H9 (cell line): ENCODE data around the gene BTN3A1. TPM values are rescaled to one million over a fixed set of nuclear protein-coding genes. Genes with fewer than 3 reads are reported as not detected.

Experiments used
- DNase-seq: peaks from one replicate; pipeline ENCODE4 v3.0.0-alpha.2; 2017
- H2AFZ ChIP-seq: one replicate; pipeline ENCODE4 v1.6.1; 2013; ENCODE audit warnings: mild to moderate bottlenecking, low read length, control low read depth, moderate library complexity
- H2AK5ac ChIP-seq: 2 replicates; pipeline ENCODE4 v1.6.1; 2013; ENCODE audit warnings: low read length, control low read depth, mixed read lengths; ENCODE audit not compliant: insufficient read length
- H2BK120ac ChIP-seq: one replicate; pipeline ENCODE4 v1.6.1; 2013; ENCODE audit warnings: low read depth, mild to moderate bottlenecking, low read length, control low read depth, inconsistent platforms; ENCODE audit not compliant: poor library complexity, severe bottlenecking
- H2BK12ac ChIP-seq: 2 replicates; pipeline ENCODE4 v1.6.1; 2013; ENCODE audit warnings: low read length, control low read depth, mixed read lengths, low read depth; ENCODE audit not compliant: insufficient read length
- H2BK15ac ChIP-seq: 2 replicates; pipeline ENCODE4 v1.6.1; 2013; ENCODE audit warnings: low read depth, low read length, control low read depth
- H2BK20ac ChIP-seq: one replicate; pipeline ENCODE4 v1.6.1; 2013; ENCODE audit warnings: low read depth, mild to moderate bottlenecking, low read length, control low read depth, inconsistent platforms; ENCODE audit not compliant: poor library complexity, severe bottlenecking
- H2BK5ac ChIP-seq: 2 replicates; pipeline ENCODE4 v1.6.1; 2013; ENCODE audit warnings: low read length, control low read depth, mixed read lengths; ENCODE audit not compliant: insufficient read length
- H3K14ac ChIP-seq: 2 replicates; pipeline ENCODE4 v1.6.1; 2013; ENCODE audit warnings: low read length, control low read depth; ENCODE audit not compliant: insufficient read depth
- H3K18ac ChIP-seq: 2 replicates; pipeline ENCODE4 v1.6.1; 2013; ENCODE audit warnings: low read depth, mild to moderate bottlenecking, mixed read lengths, low read length, control low read depth; ENCODE audit not compliant: insufficient read length
- H3K23ac ChIP-seq: 2 replicates; pipeline ENCODE4 v1.6.1; 2013; ENCODE audit warnings: low read length, control low read depth, mixed read lengths, low read depth; ENCODE audit not compliant: insufficient read length
- H3K23me2 ChIP-seq: 2 replicates; pipeline ENCODE4 v1.6.1; 2013; ENCODE audit warnings: low read depth, mild to moderate bottlenecking, mixed read lengths, low read length, control low read depth; ENCODE audit not compliant: insufficient read length, poor library complexity, severe bottlenecking
- H3K27ac ChIP-seq: 2 replicates; pipeline ENCODE4 v1.5.1; 2013; ENCODE audit warnings: low read length, control low read depth, mixed read lengths, low read depth; ENCODE audit not compliant: insufficient read length
- H3K27me3 ChIP-seq: 2 replicates; pipeline ENCODE4 v1.6.1; 2013; ENCODE audit warnings: low read length, control low read depth, inconsistent platforms; ENCODE audit not compliant: insufficient read depth
- H3K4ac ChIP-seq: 2 replicates; pipeline ENCODE4 v1.6.1; 2013; ENCODE audit warnings: low read depth, mild to moderate bottlenecking, control low read depth, inconsistent platforms, low read length, moderate library complexity
- H3K4me1 ChIP-seq: 2 replicates; pipeline ENCODE4 v1.6.1; 2013; ENCODE audit warnings: low read length, control low read depth, inconsistent platforms; ENCODE audit not compliant: insufficient read depth
- H3K4me2 ChIP-seq: 2 replicates; pipeline ENCODE4 v1.6.1; 2013; ENCODE audit warnings: low read length, control low read depth, mixed read lengths; ENCODE audit not compliant: insufficient read length, insufficient read depth
- H3K56ac ChIP-seq: 2 replicates; pipeline ENCODE4 v1.6.1; 2013; ENCODE audit warnings: low read depth, mild to moderate bottlenecking, mixed read lengths, low read length, control low read depth; ENCODE audit not compliant: insufficient read length
- H3K79me1 ChIP-seq: 2 replicates; pipeline ENCODE4 v1.6.1; 2013; ENCODE audit warnings: low read depth, mild to moderate bottlenecking, moderate library complexity, low read length, control low read depth, inconsistent platforms; ENCODE audit not compliant: insufficient read depth, poor library complexity, severe bottlenecking
- H3K79me2 ChIP-seq: 2 replicates; pipeline ENCODE4 v1.6.1; 2013; ENCODE audit warnings: low read length, control low read depth, inconsistent platforms; ENCODE audit not compliant: insufficient read depth
- H3K9ac ChIP-seq: 2 replicates; pipeline ENCODE4 v1.6.1; 2013; ENCODE audit warnings: low read length, control low read depth, mixed read lengths; ENCODE audit not compliant: insufficient read length; ENCODE audit errors: extremely low read depth
- H3K9me3 ChIP-seq: one replicate; pipeline ENCODE4 v1.6.1; 2013; ENCODE audit warnings: low read depth, low read length, inconsistent platforms; ENCODE audit not compliant: control insufficient read depth
- H3T11ph ChIP-seq: one replicate; pipeline ENCODE4 v1.6.1; 2013; ENCODE audit warnings: mild to moderate bottlenecking, low read length, control low read depth, inconsistent platforms
- H4K20me1 ChIP-seq: one replicate; pipeline ENCODE4 v1.6.1; 2013; ENCODE audit not compliant: control insufficient read depth, insufficient read length, insufficient read depth
- H4K5ac ChIP-seq: 2 replicates; pipeline ENCODE4 v1.6.1; 2013; ENCODE audit warnings: low read depth, mild to moderate bottlenecking, mixed read lengths, low read length, control low read depth; ENCODE audit not compliant: insufficient read length
- H4K8ac ChIP-seq: replicated peaks from 2 replicates; pipeline ENCODE4 v1.6.1; 2013; ENCODE audit warnings: low read length, control low read depth, mixed read lengths, low read depth; ENCODE audit not compliant: insufficient read length
- H4K91ac ChIP-seq: 2 replicates; pipeline ENCODE4 v1.6.1; 2013; ENCODE audit warnings: low read depth, mild to moderate bottlenecking, moderate library complexity, mixed read lengths, low read length, control low read depth; ENCODE audit not compliant: insufficient read length
- H3K27ac Mint-ChIP-seq, 3 experiments: 2 replicates in 2 of 3; 3 replicates in 1 of 3; pipeline ENCODE4 v1.8.0; 2020 to 2021; ENCODE audit warnings: mixed read lengths in 3 of 3, mild to moderate bottlenecking in 1 of 3, moderate library complexity in 1 of 3
- H3K27me3 Mint-ChIP-seq: 2 replicates; pipeline ENCODE4 v1.8.0; 2021; ENCODE audit warnings: low read depth, mild to moderate bottlenecking, moderate library complexity, mixed read lengths
- H3K36me3 Mint-ChIP-seq, 3 experiments: 2 replicates in 2 of 3; 3 replicates in 1 of 3; pipeline ENCODE4 v1.8.0; 2020 to 2021; ENCODE audit warnings: low read depth in 3 of 3, mixed read lengths in 3 of 3; ENCODE audit not compliant: insufficient read depth in 1 of 3
- H3K4me1 Mint-ChIP-seq, 2 experiments: 2 replicates each; pipeline ENCODE4 v1.8.0; 2020; ENCODE audit warnings: mixed read lengths in 2 of 2
- H3K4me3 Mint-ChIP-seq, 2 experiments: 2 replicates in 1 of 2; 3 replicates in 1 of 2; pipeline ENCODE4 v1.8.0; 2020 to 2021; ENCODE audit warnings: mild to moderate bottlenecking in 2 of 2, mixed read lengths in 2 of 2, moderate library complexity in 1 of 2
- H3K9me3 Mint-ChIP-seq, 2 experiments: 2 replicates in 1 of 2; 3 replicates in 1 of 2; pipeline ENCODE4 v1.8.0; 2020; ENCODE audit warnings: mild to moderate bottlenecking in 2 of 2, mixed read lengths in 2 of 2, moderate library complexity in 1 of 2
- WGBS: extraction: QIAGEN DNeasy Blood & Tissue Kit; methylation state at CpG from one replicate; pipeline ENCODE4 v1.1.7; 2013; ENCODE audit warnings: missing lambda C conversion rate, low lambda C conversion rate, mixed read lengths; ENCODE audit not compliant: insufficient read length; ENCODE audit errors: extremely low coverage; 5-methylcytosine and 5-hydroxymethylcytosine counted together
- total RNA-seq: library from RNA; stranded (reverse); gene quantifications from 2 replicates; pipeline ENCODE4 v1.2.1, GENCODE V29; 2021
- TF ChIP-seq, protein P1 (sequence below): fragments of 200-600 bp; sonication (generic); conservative IDR thresholded peaks from 3 replicates; pipeline ENCODE4 v1.8.0; 2021; ENCODE audit warnings: antibody characterized with exemption, mild to moderate bottlenecking

The BTN3A1 gene
- total RNA-seq, 1 experiment from 2014 or later = 2.5 TPM

- WGBS = no CpG with 5 or more reads among the region's 4 CpGs
- Mint-ChIP-seq H3K36me3 (peaks cover 72 to 91% (median 90%) of the 10 kb centered on the region in 3 experiments), H3K4me1 (peaks cover 2 to 5% of the 10 kb centered on the region in 2 experiments), H3K4me3 (no peak overlapping the region), H3K9me3 (no peaks in the 10 kb centered on the region; a peak in 1 of 5 replicates), H3K27ac (no peak overlapping the region), H3K27me3 (peaks cover 1% of the 10 kb centered on the region; the same call in 1 of the 2 replicates)
- no peak overlapping the region for H2BK20ac ChIP-seq
- no peak overlapping the region for H2BK15ac ChIP-seq
- no peaks in the 10 kb centered on the region for H3K23me2 ChIP-seq
- no peaks in the 10 kb centered on the region for H3K79me2 ChIP-seq
- H3K14ac ChIP-seq = no peak overlapping the region
- no peak overlapping the region for H2AK5ac ChIP-seq
- no peak overlapping the region for H2AFZ ChIP-seq
- no peaks in the 10 kb centered on the region for H4K20me1 ChIP-seq
- no peak overlapping the region for H3K9ac ChIP-seq
- TF ChIP-seq, protein P1, sequence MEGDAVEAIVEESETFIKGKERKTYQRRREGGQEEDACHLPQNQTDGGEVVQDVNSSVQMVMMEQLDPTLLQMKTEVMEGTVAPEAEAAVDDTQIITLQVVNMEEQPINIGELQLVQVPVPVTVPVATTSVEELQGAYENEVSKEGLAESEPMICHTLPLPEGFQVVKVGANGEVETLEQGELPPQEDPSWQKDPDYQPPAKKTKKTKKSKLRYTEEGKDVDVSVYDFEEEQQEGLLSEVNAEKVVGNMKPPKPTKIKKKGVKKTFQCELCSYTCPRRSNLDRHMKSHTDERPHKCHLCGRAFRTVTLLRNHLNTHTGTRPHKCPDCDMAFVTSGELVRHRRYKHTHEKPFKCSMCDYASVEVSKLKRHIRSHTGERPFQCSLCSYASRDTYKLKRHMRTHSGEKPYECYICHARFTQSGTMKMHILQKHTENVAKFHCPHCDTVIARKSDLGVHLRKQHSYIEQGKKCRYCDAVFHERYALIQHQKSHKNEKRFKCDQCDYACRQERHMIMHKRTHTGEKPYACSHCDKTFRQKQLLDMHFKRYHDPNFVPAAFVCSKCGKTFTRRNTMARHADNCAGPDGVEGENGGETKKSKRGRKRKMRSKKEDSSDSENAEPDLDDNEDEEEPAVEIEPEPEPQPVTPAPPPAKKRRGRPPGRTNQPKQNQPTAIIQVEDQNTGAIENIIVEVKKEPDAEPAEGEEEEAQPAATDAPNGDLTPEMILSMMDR = no peak
- no peak overlapping the region for H3T11ph ChIP-seq
- H4K5ac ChIP-seq = no peak overlapping the region
- H3K79me1 ChIP-seq = no peaks in the 10 kb centered on the region
- H2BK5ac ChIP-seq = no peak overlapping the region
- no peak overlapping the region for H3K4me2 ChIP-seq
- no peak overlapping the region for H3K4ac ChIP-seq
- no peak overlapping the region for H3K56ac ChIP-seq
- no peak overlapping the region for H2BK12ac ChIP-seq
- no peak overlapping the region for H3K27ac ChIP-seq
- H3K27me3 ChIP-seq = no peaks in the 10 kb centered on the region
- no peak for DNase-seq
- no peak overlapping the region for H2BK120ac ChIP-seq
- no peaks in the 10 kb centered on the region; the same call in 1 of the 2 replicates for H3K4me1 ChIP-seq
- no peak overlapping the region for H3K18ac ChIP-seq
- no peak overlapping the region for H3K23ac ChIP-seq
- no peak overlapping the region for H4K8ac ChIP-seq
- no peaks in the 10 kb centered on the region for H3K9me3 ChIP-seq
- H4K91ac ChIP-seq = no peak overlapping the region
These were observed 61.9 kb downstream of the BTN3A1 start for GRCh38 chr6:26464014-26464413.
